Measurements from ENCODE around the gene SRP54.

DNA sequence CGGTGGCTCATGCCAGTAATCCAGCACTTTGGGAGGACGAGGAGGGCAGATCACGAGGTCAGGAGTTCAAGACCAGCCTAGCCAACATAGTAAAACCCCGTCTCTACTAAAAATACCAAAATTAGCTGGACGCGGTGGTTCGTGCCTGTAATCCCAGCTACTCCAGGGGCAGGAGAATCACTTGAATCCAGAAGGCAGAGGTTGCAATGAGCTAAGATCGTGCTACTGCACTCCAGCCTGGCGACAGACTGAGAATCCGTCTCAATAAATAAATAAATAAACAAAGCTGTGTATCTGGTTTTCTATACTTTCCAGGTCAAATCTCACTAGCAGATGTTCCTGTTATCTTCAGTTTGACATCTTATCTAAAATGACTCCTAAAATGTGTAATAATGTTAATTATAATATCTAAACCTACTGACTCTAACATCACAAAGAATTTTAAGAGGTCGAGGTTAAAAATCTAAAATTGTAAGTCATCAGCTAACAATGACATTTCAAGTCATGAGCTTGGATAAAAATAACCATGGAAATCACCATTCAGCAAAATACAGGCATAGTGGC lies 2.4 kb upstream of the SRP54 start:
- no peak for TF ChIP-seq ZNF274 (IDR thresholded peaks at IDR 0.05; ENCODE audit: low read length)
- TF ChIP-seq ZNF274 (tag by site-specific recombination; IDR thresholded peaks at IDR 0.05; ENCODE audit: borderline replicate concordance), result no peak
- no peak for TF ChIP-seq TRIM28 (IDR thresholded peaks at IDR 0.05; ENCODE audit: borderline replicate concordance, low read length)
- TF ChIP-seq ZNF548 (tag by site-specific recombination; IDR thresholded peaks at IDR 0.05), result no peak
- TF ChIP-seq, protein P1, sequence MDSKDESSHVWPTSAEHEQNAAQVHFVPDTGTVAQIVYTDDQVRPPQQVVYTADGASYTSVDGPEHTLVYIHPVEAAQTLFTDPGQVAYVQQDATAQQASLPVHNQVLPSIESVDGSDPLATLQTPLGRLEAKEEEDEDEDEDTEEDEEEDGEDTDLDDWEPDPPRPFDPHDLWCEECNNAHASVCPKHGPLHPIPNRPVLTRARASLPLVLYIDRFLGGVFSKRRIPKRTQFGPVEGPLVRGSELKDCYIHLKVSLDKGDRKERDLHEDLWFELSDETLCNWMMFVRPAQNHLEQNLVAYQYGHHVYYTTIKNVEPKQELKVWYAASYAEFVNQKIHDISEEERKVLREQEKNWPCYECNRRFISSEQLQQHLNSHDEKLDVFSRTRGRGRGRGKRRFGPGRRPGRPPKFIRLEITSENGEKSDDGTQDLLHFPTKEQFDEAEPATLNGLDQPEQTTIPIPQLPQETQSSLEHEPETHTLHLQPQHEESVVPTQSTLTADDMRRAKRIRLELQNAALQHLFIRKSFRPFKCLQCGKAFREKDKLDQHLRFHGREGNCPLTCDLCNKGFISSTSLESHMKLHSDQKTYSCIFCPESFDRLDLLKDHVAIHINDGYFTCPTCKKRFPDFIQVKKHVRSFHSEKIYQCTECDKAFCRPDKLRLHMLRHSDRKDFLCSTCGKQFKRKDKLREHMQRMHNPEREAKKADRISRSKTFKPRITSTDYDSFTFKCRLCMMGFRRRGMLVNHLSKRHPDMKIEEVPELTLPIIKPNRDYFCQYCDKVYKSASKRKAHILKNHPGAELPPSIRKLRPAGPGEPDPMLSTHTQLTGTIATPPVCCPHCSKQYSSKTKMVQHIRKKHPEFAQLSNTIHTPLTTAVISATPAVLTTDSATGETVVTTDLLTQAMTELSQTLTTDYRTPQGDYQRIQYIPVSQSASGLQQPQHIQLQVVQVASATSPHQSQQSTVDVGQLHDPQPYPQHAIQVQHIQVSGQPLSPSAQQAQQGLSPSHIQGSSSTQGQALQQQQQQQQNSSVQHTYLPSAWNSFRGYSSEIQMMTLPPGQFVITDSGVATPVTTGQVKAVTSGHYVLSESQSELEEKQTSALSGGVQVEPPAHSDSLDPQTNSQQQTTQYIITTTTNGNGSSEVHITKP (tag by site-specific recombination; IDR thresholded peaks at IDR 0.05), result no peak
